Hematopoietic multipotent progenitor cell (in vitro differentiated cells): ENCODE results near the gene CTNNA3. TPM values are rescaled to one million over a fixed set of nuclear protein-coding genes. Genes with fewer than 3 reads are reported as not detected.

ENCODE experiments used
- DNase-seq, 3 donors: peaks; one replicate each; pipeline ENCODE4 v3.0.0-alpha.2; 2011 to 2015; ENCODE audit warnings: low read depth in 2 of 3, low spot score in 2 of 3
- total RNA-seq: library from RNA; depleted of rRNA; stranded (reverse); fragments of >200 nt; gene quantifications from one replicate; pipeline ENCODE4 v1.2.3, GENCODE V29; 2012

The CTNNA3 gene
- total RNA-seq, 1 donor = under 0.01 TPM

DNA sequence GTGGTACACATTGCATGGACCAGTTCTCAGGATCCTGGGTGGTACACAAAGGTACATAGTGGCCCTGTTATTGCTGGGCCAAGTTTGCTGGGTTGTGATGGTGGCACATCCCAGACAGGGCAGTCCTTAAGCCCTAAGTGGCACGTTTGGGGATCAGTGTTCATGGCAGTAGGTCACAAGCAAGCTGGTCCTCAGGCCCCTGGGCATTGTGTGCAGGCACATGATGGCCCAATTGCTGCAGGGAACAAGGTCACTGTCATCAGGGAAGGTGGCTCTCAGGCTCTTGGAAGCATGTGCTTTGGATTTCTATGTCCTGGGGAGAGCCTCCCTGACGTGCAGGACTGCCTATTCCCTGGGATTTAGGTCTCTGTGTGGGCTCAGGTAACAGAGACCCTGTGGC, 1182.5 kb downstream of the CTNNA3 start:
- no peak for DNase-seq

DNA sequence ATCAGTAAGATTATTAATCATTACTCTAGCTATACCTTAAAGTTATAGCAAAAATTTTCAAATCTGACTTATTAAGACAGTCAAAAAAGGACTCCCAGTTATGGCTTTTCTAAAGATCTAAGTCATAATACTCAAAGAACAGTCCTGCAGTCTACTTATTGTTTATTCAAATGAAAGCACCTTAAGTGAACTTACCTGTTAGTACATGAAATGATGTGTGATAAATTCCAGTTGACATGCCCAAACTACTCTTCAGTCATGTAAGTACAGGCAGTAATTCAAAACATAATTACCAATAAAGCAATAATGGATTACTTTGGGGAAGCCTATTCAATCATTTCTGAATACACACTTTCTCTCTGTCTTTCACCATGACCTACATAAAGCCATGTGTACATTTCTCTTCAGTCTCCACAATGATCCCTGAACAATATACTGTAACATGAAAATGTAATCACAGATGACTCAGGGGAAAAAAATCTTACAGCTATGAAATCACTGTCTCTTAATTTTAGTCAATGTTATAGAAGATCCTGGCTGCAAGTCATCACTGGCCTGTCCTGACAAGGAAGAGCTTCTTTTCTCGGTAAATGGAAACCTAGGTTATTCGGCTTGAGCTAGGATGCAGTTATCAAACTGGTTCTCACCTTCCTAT, 1190.9 kb downstream of the CTNNA3 start:
- DNase-seq = no peak

DNA sequence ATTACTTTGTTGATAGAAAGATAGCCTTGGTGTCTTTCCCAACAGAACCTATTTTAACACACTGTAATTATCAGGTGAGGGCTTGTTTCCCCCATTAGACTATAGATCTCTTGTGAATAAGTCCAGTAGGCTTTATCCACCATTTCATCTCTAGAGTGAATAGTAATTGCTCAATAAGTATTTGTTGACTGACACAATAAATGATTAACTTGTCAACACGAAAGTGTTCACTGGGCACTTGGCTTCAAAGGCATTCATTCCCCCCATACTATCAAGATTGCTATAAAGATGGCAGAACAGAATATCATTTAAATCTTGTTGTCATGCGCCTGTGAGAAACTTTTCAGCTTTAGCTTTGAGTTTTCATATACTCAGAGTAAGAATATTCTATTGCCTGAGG, 1194.6 kb downstream of the CTNNA3 start:
- DNase-seq = no peak

GRCh38 chr10:66483966-66484365, 1212.0 kb downstream of the CTNNA3 start:
- no peak for DNase-seq

- no peak for DNase-seq
These were observed 1223.8 kb downstream of the CTNNA3 start for GRCh38 chr10:66472156-66472555.

DNA sequence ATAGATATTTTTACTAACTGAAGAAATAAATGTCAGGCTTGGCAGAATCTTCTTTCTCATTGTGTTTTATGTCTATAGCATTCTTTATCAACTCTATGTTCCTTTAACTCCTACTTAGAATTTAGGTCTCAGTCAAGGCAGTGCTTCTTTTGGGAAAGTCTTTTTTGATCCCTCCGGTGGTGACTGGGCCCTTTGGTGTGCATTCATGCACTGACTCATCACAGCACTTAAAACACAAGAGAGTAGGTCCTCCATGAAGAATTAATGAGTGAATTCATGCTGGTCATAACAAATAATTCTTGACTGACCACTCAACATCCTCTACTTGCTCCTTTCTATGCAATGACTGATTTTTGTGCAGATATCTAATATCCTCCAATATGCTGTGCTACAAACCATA, 1229.0 kb downstream of the CTNNA3 start:
- no peak for DNase-seq

GRCh38 chr10:66466622-66467021, 1229.4 kb downstream of the CTNNA3 start:
- DNase-seq = no peak

GRCh38 chr10:66463611-66464010, 1232.4 kb downstream of the CTNNA3 start:
- DNase-seq = no peak

- no peak for DNase-seq
These were observed 1238.4 kb downstream of the CTNNA3 start for GRCh38 chr10:66457629-66458028.

GRCh38 chr10:66455304-66455703, 1240.7 kb downstream of the CTNNA3 start:
- DNase-seq = no peak

DNA sequence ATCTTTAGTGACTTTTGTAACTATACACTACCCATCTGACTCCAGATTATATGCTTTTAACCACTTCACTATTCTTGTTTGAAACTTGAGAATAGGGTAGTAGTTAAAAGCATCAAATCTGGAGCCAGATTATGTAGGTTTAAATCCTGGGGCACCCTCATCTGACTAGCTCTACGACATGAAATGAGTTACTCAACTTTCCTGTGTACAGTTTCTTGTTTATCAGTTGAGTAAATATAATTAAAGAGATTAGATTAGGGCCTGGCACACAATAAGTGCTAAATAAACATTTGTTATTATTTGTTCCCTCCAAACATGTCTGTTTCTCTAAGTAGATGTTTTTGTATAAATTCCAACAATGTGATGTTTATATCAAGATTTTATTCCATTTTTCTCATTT, 1255.4 kb downstream of the CTNNA3 start:
- no peak for DNase-seq

- DNase-seq = no peak
These were observed 1281.1 kb downstream of the CTNNA3 start for GRCh38 chr10:66414943-66415342.

DNA sequence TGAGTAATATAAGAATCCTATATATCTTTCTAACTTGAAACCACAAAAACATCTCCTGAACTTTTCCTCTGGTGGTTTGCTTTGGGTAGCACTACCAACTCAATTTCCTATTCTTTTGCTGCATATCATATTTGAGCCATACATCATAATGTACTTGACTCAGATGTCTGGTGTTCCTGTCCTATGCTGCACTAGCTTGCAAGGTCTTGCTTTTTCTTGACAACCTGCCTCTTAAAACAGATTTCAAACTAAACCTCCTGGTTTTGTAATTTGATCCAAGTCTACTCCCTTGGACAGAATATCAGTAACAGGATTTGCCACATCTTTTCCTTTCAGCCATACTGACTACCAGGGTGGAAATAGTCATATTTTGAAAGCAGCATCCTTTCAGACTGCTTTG, 1290.4 kb downstream of the CTNNA3 start:
- DNase-seq = no peak

GRCh38 chr10:66398669-66399068, 1297.3 kb downstream of the CTNNA3 start:
- no peak for DNase-seq

DNA sequence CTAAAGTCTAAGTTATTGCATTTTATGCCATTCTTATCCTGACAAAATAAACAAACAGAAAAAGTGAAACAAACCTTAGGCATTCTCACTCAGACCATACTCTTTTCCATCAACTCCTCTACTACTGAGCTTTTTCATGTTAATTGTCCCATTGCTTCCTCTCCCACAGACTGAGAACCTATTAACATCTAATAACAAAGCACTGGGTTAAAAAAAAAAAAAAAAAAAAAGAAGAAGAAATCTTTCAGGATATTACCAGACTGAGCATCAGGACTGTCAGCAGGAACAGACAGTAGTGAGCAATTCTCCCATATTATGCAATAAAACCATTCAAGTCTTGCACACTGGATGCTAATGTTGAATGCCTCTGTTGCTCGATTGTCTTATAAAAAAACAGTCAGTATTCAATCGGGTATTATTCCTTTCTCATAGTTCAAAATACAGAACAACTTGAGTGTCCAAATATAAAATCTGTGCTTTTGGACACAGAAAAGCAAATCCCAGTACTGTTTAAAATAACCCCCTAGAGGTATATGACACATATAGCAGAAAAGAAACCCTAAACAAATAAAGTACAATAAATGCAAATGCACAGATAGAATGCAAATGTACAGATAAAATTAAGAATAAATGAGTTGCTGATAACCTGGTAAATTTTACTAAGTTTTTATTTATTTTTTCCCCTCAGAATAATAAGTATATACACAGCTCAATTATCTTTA, 1301.5 kb downstream of the CTNNA3 start:
- no peak for DNase-seq

GRCh38 chr10:66390926-66391325, 1305.1 kb downstream of the CTNNA3 start:
- DNase-seq = no peak

DNA sequence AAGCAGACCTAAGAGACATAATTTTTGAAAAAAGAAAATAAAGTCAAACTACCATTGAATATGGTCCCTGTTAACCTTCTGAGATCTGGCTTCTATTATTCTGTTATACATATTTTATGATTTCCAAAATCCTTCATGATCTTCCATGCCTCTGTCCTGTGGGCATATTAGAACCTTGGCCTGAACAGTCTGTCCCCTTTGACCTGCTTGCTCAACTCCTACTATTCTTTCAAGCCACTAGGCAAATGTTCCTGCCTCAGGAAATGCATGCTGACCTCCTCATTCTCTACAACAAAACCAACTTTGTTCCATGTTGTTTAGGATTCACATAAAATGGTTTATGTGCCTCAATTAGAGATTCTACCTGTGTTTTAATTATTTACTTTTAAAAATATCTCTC, 1315.0 kb downstream of the CTNNA3 start:
- no peak for DNase-seq

- DNase-seq = no peak
These were observed 1317.7 kb downstream of the CTNNA3 start for GRCh38 chr10:66378117-66378876.

GRCh38 chr10:66368146-66368545, 1327.8 kb downstream of the CTNNA3 start:
- DNase-seq = no peak

DNA sequence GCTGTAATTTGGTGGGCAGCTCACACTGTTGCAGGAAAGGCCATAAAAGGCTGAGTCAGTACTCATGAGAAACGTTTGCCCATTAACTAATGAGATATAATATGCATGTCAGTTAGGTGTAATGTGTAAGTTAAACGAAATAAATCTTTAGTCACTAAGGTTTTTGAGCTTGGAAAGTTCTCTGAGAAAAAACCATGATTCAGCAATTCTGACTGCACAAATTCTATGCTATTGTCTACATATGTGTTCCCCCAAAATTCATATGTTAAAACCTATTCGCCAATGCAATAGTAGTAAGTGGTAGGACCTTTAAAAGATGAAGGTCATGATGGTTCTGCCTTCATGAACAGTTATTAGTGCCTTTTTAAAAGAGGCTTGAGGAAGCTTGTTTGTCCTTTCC, 1329.8 kb downstream of the CTNNA3 start:
- no peak for DNase-seq

- no peak for DNase-seq
These were observed 1330.3 kb downstream of the CTNNA3 start for GRCh38 chr10:66365686-66366085.

DNA sequence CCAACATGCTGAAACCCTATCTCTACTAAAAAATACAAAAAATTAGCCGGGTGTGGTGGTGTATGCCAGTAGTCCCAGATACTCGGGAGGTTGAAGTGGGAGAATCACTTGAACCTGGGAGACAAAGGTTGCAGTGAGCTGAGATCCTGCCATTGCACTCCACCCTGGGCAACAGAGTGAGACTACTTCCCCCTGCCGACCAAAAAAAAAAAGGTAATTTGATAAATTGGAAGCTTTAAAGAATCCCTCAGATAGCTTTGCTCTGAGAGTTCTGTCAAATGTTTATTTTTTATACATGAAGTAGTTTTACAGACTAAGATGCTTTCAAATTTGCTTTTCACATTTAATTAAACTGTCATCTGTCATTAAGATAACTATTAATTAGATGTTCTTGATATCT, 1333.5 kb downstream of the CTNNA3 start:
- no peak for DNase-seq
